SIG-M5 treated with dmso at 0.1 percent for 504 hours (cell line): ENCODE data around the gene NDFIP1.
"Not testable (repeated sequence)": the region's sequence is repeated elsewhere in the genome, so short reads cannot be mapped to it uniquely, and the experiment has no call there.

Experiments used
- DNase-seq: peaks from one replicate; lab custom pipeline; 2025; ENCODE audit not compliant: unreplicated experiment; lab: John Stamatoyannopoulos, UW

The NDFIP1 gene

GRCh38 chr5:142108432-142109330 lies at the start of gene NDFIP1:
Gene NDFIP1 (plus strand): TSS chr5:142108779. CDS start chr5:142108975, 196 bp downstream.
- peak; percentile 67 for DNase-seq

GRCh38 chr5:142059304-142059940 lies 49.2 kb upstream of the NDFIP1 start:
- peak; percentile 5 for DNase-seq

GRCh38 chr5:142063376-142063775 lies 45.2 kb upstream of the NDFIP1 start:
- no peak for DNase-seq

- no peak for DNase-seq
Measured at GRCh38 chr5:142063878-142064331, 44.7 kb upstream of the NDFIP1 start.

GRCh38 chr5:142065273-142065672 lies 43.3 kb upstream of the NDFIP1 start:
- DNase-seq: peak; percentile 23

- DNase-seq: no peak
Measured at GRCh38 chr5:142069606-142070399, 38.8 kb upstream of the NDFIP1 start.

- DNase-seq: no peak
Measured at GRCh38 chr5:142070734-142071133, 37.8 kb upstream of the NDFIP1 start.

GRCh38 chr5:142072488-142072887 lies 36.1 kb upstream of the NDFIP1 start:
- no peak for DNase-seq

- no peak for DNase-seq
Measured at GRCh38 chr5:142073362-142073988, 35.1 kb upstream of the NDFIP1 start.

GRCh38 chr5:142074006-142074405 lies 34.6 kb upstream of the NDFIP1 start:
- DNase-seq: no peak

GRCh38 chr5:142078221-142078620 lies 30.4 kb upstream of the NDFIP1 start:
- no peak for DNase-seq

- DNase-seq: no peak
Measured at GRCh38 chr5:142078706-142079105, 29.9 kb upstream of the NDFIP1 start.

- DNase-seq: no peak
Measured at GRCh38 chr5:142079306-142079721, 29.3 kb upstream of the NDFIP1 start.

GRCh38 chr5:142080248-142080647 lies 28.3 kb upstream of the NDFIP1 start:
- no peak for DNase-seq

- DNase-seq: no peak
Measured at GRCh38 chr5:142082182-142082781, 26.3 kb upstream of the NDFIP1 start.

- no peak for DNase-seq
Measured at GRCh38 chr5:142086229-142086628, 22.4 kb upstream of the NDFIP1 start.

GRCh38 chr5:142086679-142087078 lies 21.9 kb upstream of the NDFIP1 start:
- DNase-seq: no peak

- no peak for DNase-seq
Measured at GRCh38 chr5:142087920-142088679, 20.5 kb upstream of the NDFIP1 start.

GRCh38 chr5:142088855-142089479 lies 19.6 kb upstream of the NDFIP1 start:
- not testable (repeated sequence) for DNase-seq
